Hepatocyte (in vitro differentiated cells): Measurements from ENCODE around the gene GRID1. TPM values are rescaled to one million over a fixed set of nuclear protein-coding genes. Genes with fewer than 3 reads are reported as not detected.

Source experiments
- DNase-seq: peaks from one replicate; pipeline ENCODE4 v3.0.0-alpha.2; 2016; ENCODE audit warnings: low spot score
- H2AFZ ChIP-seq: fragments of 200-600 bp; sonication (generic); 2 replicates; pipeline ENCODE4 v1.6.0; 2016; ENCODE audit warnings: antibody characterized with exemption, mild to moderate bottlenecking
- H3K27ac ChIP-seq: fragments of 200-600 bp; sonication (generic); 2 replicates; pipeline ENCODE4 v1.5.1; 2016; ENCODE audit warnings: mild to moderate bottlenecking
- H3K27me3 ChIP-seq: fragments of 200-600 bp; sonication (generic); 2 replicates; pipeline ENCODE4 v1.6.1; 2016
- H3K36me3 ChIP-seq: fragments of 200-600 bp; sonication (generic); replicated peaks from 2 replicates; pipeline ENCODE4 v1.5.1; 2016; ENCODE audit warnings: low read depth; ENCODE audit not compliant: insufficient read depth
- H3K4me1 ChIP-seq: fragments of 200-600 bp; sonication (generic); 2 replicates; pipeline ENCODE4 v1.5.1; 2016; ENCODE audit warnings: mild to moderate bottlenecking, moderate library complexity; ENCODE audit not compliant: insufficient read depth
- H3K4me2 ChIP-seq: fragments of 200-600 bp; sonication (generic); 2 replicates; pipeline ENCODE4 v1.6.0; 2016
- H3K4me3 ChIP-seq: fragments of 200-600 bp; sonication (generic); 2 replicates; pipeline ENCODE4 v1.5.1; 2016; ENCODE audit warnings: mild to moderate bottlenecking
- H3K79me2 ChIP-seq: fragments of 200-600 bp; sonication (generic); 2 replicates; pipeline ENCODE4 v1.6.0; 2017; ENCODE audit warnings: mild to moderate bottlenecking
- H3K9me2 ChIP-seq: fragments of 200-600 bp; sonication (generic); replicated peaks from 2 replicates; pipeline ENCODE4 v1.6.0; 2017; ENCODE audit warnings: mild to moderate bottlenecking; ENCODE audit not compliant: insufficient read depth
- H3K9me3 ChIP-seq: fragments of 200-600 bp; sonication (generic); 2 replicates; pipeline ENCODE4 v1.5.1; 2016; ENCODE audit warnings: low read depth, mild to moderate bottlenecking
- H4K20me1 ChIP-seq: fragments of 200-600 bp; sonication (generic); 2 replicates; pipeline ENCODE4 v1.6.0; 2016; ENCODE audit warnings: mild to moderate bottlenecking; ENCODE audit not compliant: insufficient read depth, poor library complexity, severe bottlenecking
- CTCF ChIP-seq: fragments of 200-600 bp; sonication (generic); IDR thresholded peaks from 2 replicates; pipeline ENCODE4 v1.5.1; 2016; ENCODE audit warnings: antibody characterized with exemption, mild to moderate bottlenecking; ENCODE audit not compliant: poor library complexity
- EZH2 ChIP-seq: fragments of 200-600 bp; sonication (generic); IDR thresholded peaks from 2 replicates; pipeline ENCODE4 v1.6.1; 2016; ENCODE audit warnings: antibody characterized with exemption, mild to moderate bottlenecking, borderline replicate concordance
- EZH2phosphoT487 ChIP-seq: fragments of 200-600 bp; sonication (generic); IDR thresholded peaks from one replicate; pipeline ENCODE4 v1.6.1; 2018; ENCODE audit warnings: antibody characterized with exemption, mild to moderate bottlenecking, low read depth, moderate library complexity; ENCODE audit not compliant: unreplicated experiment, severe bottlenecking
- WGBS: methylation state at CpG from one replicate; pipeline ENCODE4 v1.1.6; 2016; ENCODE audit warnings: low lambda C conversion rate; ENCODE audit errors: missing lambda C conversion rate; 5-methylcytosine and 5-hydroxymethylcytosine counted together
- polyA plus RNA-seq: library from polyadenylated mRNA; unstranded; fragments of >200 nt; fragmentation: Nextera tagmentation; extraction: Ambion mirVana; gene quantifications from 2 replicates; pipeline ENCODE4 v1.2.1, GENCODE V29; 2016
- total RNA-seq: library from RNA; depleted of rRNA; stranded (reverse); fragments of >200 nt; gene quantifications from 2 replicates; pipeline ENCODE4 v1.2.3, GENCODE V29; 2014

The GRID1 gene
- total and polyA plus RNA-seq, 2 experiments from 2014 or later = 0.07 to 0.37 TPM

- Histone ChIP-seq H3K4me3 (no peak overlapping the region), H3K27me3 (no peaks in the 10 kb centered on the region), H3K4me2 (no peak overlapping the region), H4K20me1 (no peaks in the 10 kb centered on the region), H3K27ac (no peak overlapping the region), H3K4me1 (no peaks in the 10 kb centered on the region), H3K9me2 (no peaks in the 10 kb centered on the region), H3K9me3 (no peaks in the 10 kb centered on the region), H2AFZ (no peak overlapping the region), H3K36me3 (no peaks in the 10 kb centered on the region), H3K79me2 (no peaks in the 10 kb centered on the region)
- TF ChIP-seq EZH2phosphoT487 (no peak), EZH2 (no peak), CTCF (no peak)
- 85% methylated on average over 8 of the region's 8 CpGs for WGBS
- no peak for DNase-seq
These were observed 147.3 kb downstream of the GRID1 start for GRCh38 chr10:86219271-86219670.

GRCh38 chr10:86218842-86219241 is 147.8 kb downstream of the GRID1 start:
- no peak overlapping the region for H3K27ac ChIP-seq
- H2AFZ ChIP-seq = no peak overlapping the region
- H3K4me3 ChIP-seq = no peak overlapping the region
- no peaks in the 10 kb centered on the region for H4K20me1 ChIP-seq
- no peaks in the 10 kb centered on the region for H3K9me2 ChIP-seq
- H3K36me3 ChIP-seq = no peaks in the 10 kb centered on the region
- no peak for DNase-seq
- H3K79me2 ChIP-seq = no peaks in the 10 kb centered on the region
- no peak overlapping the region for H3K4me2 ChIP-seq
- TF ChIP-seq EZH2phosphoT487 (no peak), EZH2 (no peak), CTCF (no peak)
- H3K4me1 ChIP-seq = no peaks in the 10 kb centered on the region
- WGBS = 92% methylated on average over 5 of the region's 5 CpGs
- no peaks in the 10 kb centered on the region for H3K9me3 ChIP-seq
- H3K27me3 ChIP-seq = no peaks in the 10 kb centered on the region

- Histone ChIP-seq H3K9me2 (no peaks in the 10 kb centered on the region), H4K20me1 (no peaks in the 10 kb centered on the region), H3K4me3 (no peak overlapping the region), H3K27ac (no peak overlapping the region), H3K4me1 (no peaks in the 10 kb centered on the region), H3K27me3 (no peaks in the 10 kb centered on the region), H3K79me2 (no peaks in the 10 kb centered on the region), H3K36me3 (no peaks in the 10 kb centered on the region), H2AFZ (no peak overlapping the region), H3K9me3 (no peaks in the 10 kb centered on the region), H3K4me2 (no peak overlapping the region)
- 99% methylated on average over 4 of the region's 4 CpGs for WGBS
- TF ChIP-seq EZH2phosphoT487 (no peak), EZH2 (no peak), CTCF (no peak)
- DNase-seq = no peak
These were observed 148.4 kb downstream of the GRID1 start for GRCh38 chr10:86218160-86218559.
